Frontal cortex (tissue), 4 donors: Measurements from ENCODE around the gene PPP1R37. TPM values are rescaled to one million over a fixed set of nuclear protein-coding genes. Genes with fewer than 3 reads are reported as not detected.

Experiments used
- DNase-seq, 2 donors: peaks; one replicate each; pipeline ENCODE4 v3.0.0; 2012; ENCODE audit warnings: low spot score in 2 of 2
- FAIRE-seq: peaks from 2 replicates; lab custom pipeline; 2012; peaks lifted over from hg19 to GRCh38; lab: Jason Lieb, UNC
- total RNA-seq: library from RNA; depleted of rRNA; stranded (reverse); fragments of >200 nt; gene quantifications from one replicate; pipeline ENCODE4 v1.2.3, GENCODE V29; 2014
- donor health status: control.
- donor health status: control.
- donor health status: control.

PPP1R37 gene
- total RNA-seq, 1 donor from 2014 or later = 24.1 TPM

DNA sequence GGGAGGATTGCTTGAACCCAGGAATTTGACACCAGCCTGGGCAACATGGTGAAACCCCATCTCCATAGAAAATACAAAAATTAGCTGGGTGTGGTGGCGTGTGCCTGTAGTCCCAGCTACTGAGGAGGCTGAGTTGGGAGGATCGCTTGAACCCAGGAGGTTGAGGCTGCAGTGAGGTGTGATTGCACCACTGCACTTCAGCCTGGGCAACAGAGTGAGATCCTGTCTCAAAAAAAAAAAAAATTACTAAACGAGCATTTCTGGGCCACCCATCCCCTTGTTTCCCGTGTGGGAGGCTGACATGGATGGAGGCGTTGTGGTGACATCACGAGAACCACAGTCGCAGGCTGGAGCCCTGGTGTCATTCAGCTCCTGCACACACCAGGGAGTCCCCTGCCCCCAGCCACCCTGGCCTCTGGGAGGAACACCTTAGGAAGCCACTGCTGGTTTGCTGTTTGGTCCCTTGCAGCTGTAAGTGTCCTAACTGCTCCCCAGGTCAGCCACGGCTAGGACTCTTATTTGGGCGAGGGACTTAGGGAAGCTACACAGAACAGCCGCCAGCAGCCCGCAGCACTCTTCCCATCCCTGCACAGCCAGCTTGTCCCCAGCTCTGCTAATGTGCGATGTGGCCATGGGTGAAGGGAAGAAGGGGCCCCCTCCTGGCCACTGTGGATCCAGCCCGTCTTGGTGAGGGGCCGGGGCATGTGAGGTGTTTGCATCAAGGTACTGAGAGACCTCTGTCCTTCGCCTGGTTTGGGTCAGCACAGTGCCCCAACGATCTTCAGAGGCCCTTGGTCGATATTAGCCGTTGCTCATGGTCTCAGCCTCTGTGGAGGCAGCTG lies 55.1 kb downstream of the PPP1R37 start:
- FAIRE-seq = no peak
- DNase-seq = no peak

- FAIRE-seq (no peak), DNase-seq (no peak)
These were observed 56.1 kb downstream of the PPP1R37 start for GRCh38 chr19:45149129-45149528.

DNA sequence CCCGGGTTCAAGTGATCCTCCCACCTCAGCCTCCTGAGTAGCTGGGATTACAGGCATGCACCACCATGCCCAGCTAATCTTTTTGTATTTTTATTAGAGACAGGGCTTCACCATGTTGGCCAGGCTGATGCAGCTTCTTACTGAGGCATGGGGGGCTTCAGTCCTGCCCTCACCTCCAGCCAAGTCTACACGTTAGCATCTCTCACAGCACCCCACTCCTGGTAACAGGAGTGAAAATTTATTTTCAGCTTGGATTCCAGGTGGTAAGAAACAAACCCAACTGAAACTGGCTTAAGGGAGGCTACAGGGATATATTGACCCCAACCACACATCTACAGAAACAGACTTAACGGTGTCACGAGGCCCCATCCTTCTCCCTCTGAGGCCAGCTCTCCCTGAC lies 57.2 kb downstream of the PPP1R37 start:
- no peak for FAIRE-seq
- no peak for DNase-seq

- FAIRE-seq (no peak), DNase-seq (no peak)
These were observed 57.8 kb downstream of the PPP1R37 start for GRCh38 chr19:45150751-45151281.

DNA sequence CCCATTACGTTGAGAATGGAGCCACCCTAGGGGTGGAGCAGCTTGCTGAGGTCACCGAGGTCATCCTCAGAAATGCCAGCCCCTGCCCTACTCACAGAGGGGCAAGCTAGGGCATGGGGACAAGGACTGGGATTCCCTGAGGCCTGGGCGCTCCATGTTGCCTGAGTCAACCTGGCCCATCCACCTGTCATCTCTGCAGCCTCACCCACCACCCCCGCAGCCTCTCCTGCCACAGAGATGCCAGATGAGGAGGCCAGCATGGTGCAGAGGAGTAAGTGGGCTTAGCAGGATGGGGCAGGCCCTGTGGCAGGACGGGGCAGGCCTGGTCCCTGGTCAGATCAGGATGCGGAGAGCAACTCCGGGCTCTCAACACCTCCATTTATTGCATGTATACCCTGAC lies 58.3 kb downstream of the PPP1R37 start:
- DNase-seq = peak in 1 of 2 donors; percentile 24

GRCh38 chr19:45151821-45152503 lies 59.0 kb downstream of the PPP1R37 start:
- FAIRE-seq (no peak), DNase-seq (peak in 1 of 2 donors; percentile 23)

More for the DNA sequence above, 58.3 kb downstream of the PPP1R37 start:
- no peak for FAIRE-seq

DNA sequence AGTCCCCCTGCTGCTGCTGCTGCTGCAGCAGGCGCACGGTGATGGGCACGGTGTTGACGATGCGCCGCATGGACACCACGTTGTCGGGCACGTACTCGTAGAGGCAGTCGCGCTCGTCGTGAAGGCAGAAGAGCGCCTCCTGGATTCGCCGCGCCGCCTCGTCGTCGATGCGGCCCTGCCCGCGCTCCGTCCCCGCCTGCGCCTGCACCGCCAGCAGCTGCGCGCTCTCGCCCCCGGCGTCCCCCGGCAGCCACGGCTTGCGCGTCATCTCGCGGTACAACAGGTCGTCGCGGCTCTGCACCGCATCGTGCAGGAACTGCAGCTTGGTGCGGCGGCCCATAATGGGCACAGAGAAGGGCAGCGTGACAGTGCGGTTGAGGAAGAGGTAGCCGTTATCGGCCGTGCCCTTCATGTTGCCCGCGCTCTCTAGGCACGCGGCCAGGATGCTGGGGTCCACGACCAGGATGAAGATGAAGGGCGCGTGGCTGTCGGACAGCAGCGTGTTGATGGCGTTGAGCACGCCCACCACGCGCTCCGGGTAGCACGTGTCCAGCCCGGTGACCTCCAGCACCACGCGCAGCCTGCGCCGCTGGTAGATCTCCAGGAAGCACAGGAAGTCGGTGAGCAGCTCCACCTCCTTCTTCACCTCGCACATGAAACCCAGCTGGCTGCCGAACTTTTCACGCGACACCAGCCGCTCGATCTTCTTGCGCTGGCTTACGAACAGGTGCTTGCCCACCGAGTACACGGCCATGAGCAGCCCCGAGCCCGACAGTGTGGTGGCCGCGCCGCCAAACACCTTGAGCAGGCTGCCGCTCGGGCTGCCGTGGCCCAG lies 59.7 kb downstream of the PPP1R37 start:
- FAIRE-seq = no peak
- DNase-seq = peak; percentile 51 to 52

- no peak for FAIRE-seq
These were observed 60.5 kb downstream of the PPP1R37 start for GRCh38 chr19:45153339-45154063.

GRCh38 chr19:45154064-45154827 lies 61.3 kb downstream of the PPP1R37 start:
- FAIRE-seq (no peak), DNase-seq (peak; percentile 40 to 60)

More at GRCh38 chr19:45153339-45154063, 60.5 kb downstream of the PPP1R37 start:
- DNase-seq = peak; percentile 72 to 73

DNA sequence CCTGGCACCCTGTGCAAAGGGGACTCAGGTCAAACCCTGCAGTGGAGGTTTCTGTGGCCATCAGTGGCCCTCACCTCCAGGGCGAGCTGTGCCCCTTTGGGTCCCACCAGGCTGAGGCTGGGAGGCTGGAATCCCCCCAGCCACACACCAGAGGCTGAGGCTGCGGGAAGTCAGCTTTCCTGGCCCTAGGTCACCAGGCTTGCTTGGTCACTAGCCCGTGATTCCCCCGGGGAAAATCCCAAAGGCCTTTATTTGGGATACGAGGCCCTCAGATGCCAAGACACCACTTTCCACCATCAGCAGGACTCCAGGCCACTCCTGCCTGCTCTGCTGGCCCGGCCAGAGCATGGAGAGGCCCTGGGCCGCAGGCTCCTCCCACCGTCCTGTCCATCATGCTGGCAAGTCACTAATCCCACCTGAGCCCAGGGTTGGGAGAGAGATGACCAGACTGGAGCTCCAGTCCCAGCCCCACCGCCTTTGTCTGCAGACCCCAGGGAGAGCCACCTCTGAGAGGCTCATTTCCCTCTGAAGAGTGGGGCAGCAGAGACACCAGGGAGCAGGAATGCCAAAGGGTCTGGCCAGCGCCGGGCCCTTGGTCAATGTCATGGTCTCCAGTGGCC lies 63.1 kb downstream of the PPP1R37 start:
- FAIRE-seq (no peak), DNase-seq (no peak)

DNA sequence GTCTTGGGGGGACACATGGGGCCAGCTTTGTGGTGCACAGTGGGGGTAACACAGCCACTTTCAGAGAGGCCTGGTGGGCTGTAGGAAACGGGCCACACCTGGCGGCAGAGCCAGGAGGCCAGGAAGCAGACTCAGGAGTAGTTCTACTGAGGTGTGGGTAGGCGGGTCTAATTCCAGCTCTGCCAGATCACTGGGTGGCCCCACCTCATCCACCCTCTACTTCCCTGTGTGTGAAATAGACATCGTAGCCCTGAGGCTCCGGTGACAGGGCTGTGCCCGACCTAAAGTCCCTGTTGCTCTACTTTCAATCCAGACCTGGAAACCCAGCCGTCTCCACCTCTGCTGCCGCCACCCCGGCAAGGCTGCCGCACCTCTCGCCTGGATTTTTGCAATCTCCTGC lies 63.8 kb downstream of the PPP1R37 start:
- FAIRE-seq (no peak), DNase-seq (no peak)

DNA sequence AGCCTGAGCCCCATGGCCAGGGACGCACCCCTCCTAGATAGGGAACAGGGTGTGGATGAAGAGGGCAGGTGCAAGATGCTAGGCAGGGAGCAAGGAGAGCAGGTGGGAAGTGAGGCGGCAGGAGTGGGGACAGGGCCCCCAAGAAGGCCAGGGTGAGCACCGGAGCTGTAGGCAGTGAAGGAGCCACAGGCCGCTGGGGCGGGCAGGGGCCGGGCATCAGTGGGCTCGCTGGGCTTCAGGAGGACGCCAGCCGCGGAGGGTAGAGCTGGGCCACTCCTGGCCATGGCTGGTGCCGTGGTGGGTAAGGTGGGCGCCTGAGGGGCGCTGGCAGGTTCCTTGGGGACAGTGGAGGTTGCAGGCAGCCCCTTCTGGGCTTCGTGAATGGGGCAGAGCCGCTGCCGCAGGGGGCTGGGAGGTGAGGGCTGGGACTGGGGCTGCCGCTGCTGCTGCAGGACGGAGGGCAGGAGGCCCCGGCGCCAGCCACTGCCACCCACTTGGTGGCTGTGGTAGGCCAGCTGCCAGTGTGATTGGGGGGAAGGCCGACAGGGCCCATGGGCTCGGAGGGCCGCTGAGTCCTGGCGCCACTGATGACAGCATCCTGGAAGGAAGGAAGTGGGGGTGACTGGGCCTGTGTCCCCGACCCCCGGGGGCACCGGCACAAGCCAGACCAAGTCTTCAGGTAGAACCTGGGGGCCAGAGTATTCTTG lies 65.7 kb downstream of the PPP1R37 start:
- FAIRE-seq = no peak
- DNase-seq = no peak

DNA sequence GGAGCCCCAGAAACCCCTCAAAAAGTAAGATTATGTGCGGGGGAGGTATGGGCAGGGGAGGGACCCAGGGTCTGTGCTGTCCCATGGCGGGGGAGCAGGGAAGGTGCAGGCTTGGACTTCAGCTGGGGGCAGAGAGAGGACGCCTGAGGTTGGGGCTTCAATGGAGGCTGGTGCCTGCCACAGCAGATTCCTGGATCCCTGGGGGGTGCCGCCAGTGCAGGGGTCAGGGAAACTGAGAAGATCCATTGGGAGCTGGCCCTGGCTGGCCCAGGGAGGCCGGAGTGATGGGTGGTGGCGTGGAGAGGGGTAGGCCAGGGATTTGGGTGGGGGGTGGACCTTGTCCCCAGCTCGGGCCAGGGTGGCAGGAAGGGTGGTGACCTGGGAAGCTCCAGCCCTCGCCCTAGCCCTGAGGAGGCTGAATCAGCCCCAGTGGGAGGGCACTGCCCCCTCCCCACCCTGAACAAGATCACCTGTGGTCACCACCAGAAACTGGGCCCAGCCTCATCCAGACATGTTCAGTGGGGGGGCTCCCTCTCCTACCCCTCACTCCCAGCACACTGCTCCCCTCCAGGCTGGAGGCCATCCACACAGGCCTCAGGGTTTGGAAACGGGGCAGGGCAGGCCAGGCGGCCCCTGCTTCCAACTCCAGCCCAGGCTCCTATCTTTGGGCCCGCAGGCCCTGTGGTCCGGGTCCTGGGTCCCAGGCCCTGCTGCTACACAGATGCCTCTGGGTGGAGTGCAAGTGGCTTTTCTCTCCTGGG lies 66.4 kb downstream of the PPP1R37 start:
- FAIRE-seq (no peak), DNase-seq (no peak)

- FAIRE-seq (no peak), DNase-seq (no peak)
These were observed 67.0 kb downstream of the PPP1R37 start for GRCh38 chr19:45159971-45160324.

DNA sequence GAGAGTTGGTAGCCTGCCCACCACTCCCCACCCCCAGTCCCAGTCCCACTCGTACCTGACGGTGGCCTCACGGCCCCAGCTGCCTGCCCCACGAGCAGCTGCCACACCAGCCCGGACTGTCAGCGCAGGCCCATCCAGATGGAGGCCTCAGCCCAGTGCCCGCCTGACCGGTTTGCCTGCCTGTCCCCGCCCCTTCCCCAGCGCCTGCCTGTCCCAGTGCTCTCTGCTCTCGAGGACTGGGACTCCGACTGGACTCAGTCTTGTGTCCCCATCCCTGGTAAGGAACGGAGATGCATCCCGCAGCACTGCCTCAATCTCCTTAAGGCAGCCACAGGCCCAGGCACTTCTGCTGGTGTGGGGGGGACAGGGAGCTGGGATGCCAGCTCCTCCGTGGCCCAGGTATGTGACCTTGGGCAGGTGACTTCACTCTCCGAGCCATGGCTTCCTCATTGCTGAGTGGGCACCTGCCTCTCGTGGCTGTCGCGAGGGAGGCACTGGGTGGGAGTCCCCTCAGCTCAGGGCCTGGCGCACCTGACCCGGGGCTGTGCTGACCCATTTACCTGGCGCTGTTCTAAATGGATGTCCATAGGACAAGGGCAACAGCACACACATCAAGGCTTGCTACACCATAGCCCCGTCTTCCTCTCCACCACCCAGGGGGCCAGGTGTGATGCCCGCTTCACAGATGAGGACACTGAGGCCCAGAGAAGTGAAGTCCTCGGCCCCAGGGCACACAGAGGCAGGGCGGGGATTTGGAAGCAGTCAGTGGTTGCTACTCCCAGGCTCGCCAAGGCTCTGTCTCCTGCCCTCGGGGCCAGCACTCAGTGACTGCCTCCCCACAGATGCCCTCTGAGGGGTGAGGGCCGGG lies 68.1 kb downstream of the PPP1R37 start, which contains the start of gene NKPD1:
TSS of gene NKPD1 (minus strand) at position 113 of the 868 bp plus-strand sequence. CDS start 832 bp downstream, outside the sequence.
- FAIRE-seq = no peak

More for the DNA sequence above, 68.1 kb downstream of the PPP1R37 start, which contains the start of gene NKPD1:
- DNase-seq = peak in 1 of 2 donors; percentile 25
